GM21529 (cell line): ENCODE data around the gene OPA3.

Experiments used
- ATAC-seq: cut with Tn5 transposase; IDR thresholded peaks from one replicate; pipeline ENCODE4 v1.9.1; 2021; ENCODE audit not compliant: unreplicated experiment

OPA3 gene

DNA sequence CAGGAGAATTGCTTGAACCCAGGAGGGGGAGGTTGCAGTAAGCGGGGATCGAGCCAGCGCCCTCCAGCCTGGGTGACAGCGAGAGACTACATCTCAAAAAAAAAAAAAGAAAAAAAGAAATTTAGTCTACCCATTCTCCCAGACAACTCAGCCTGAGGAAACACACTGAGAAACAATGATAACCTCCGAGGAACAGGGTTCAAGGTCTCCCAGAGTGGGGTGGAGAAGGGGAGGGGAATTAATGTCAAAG is 78.7 kb downstream of the OPA3 start:
- no peak for ATAC-seq

DNA sequence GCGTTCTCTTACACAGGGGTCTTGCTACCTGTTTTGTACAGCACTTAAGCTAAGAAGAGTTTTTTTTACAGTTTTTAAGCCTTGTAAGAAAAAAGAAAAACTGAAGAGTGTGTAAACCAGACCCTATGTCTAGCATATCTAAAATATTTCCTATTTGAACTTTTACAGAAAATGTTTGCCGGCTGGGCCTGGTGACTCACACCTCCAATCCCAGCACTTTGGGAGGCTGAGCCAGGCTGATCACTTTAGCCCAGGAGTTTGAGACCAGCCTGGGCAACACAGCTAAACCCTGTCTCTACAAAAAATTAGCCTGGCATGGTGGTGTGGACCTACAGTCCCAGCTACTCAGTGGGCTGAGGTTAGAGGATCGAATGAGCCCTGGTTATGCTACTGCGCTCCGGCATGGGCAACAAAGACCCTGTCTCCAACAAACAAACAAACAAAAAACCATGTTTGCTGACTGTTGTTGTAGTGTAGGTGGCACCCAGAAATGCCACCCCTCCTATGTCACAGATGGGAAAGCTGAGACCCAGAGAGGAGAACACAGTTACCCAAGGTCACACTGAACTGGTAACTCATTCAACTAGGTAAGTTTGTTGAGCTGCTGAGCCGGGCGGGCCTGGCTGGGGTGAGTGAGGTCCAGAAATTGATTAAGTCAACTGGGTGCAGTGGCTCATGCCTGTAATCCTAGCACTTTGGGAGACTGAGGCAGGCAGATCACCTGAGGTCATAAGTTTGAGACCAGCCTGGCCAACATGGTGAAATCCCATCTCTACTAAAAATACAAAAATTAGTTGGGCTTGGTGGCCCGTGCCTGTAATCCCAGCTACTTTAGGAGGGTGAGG is 79.2 kb downstream of the OPA3 start:
- no peak for ATAC-seq

DNA sequence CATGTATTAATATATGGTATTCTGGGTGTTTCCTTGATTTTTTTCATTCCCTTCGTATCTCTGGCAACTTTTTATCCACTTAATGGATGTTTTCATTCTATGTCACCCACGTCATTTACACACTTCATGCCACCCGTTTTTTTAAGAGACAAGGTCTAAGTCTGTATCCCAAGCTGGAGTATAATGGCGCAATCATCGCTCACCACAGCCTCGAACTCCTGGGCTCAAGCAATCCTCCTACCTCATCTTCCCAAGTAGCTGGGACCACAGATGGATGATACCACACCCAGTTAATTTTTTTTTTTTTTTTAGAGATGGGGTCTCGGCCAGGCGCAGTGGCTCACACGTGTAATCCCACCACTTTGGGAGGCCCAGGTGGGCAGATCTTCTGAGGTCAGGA is 80.7 kb downstream of the OPA3 start:
- no peak for ATAC-seq

DNA sequence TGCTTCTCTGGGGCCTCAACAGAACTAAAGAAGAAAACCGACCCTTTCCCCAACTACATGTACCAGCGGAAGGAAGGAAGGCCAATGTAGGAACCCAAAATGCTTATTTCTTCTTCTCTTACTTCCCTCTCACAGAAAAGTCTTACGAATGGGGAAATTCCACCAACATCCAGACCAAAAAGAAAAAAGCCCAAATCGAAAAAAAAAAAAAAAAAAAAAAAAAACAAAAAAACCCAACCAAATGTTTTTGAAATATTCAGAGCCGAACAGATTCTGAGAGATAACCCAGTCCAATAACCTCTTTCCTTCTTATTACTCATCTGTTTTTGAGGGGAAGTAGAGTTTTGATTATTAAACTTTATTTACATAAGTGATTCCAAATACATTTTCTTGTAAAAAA is 82.5 kb downstream of the OPA3 start:
- no peak for ATAC-seq

DNA sequence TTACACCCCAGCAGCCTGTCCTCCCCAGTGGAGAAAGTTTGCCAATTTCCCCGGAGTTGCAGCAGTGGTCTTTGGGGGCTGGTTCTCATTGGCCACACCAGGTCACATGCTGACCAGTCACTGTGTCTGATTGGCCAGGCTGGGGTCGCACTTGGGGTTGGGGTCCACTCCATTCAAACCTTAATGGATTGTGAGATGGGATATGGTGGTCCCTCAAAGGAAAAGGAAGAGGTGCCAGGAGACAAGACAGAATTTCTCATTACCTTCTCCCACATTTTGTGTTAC is 82.9 kb downstream of the OPA3 start:
- ATAC-seq: no peak

DNA sequence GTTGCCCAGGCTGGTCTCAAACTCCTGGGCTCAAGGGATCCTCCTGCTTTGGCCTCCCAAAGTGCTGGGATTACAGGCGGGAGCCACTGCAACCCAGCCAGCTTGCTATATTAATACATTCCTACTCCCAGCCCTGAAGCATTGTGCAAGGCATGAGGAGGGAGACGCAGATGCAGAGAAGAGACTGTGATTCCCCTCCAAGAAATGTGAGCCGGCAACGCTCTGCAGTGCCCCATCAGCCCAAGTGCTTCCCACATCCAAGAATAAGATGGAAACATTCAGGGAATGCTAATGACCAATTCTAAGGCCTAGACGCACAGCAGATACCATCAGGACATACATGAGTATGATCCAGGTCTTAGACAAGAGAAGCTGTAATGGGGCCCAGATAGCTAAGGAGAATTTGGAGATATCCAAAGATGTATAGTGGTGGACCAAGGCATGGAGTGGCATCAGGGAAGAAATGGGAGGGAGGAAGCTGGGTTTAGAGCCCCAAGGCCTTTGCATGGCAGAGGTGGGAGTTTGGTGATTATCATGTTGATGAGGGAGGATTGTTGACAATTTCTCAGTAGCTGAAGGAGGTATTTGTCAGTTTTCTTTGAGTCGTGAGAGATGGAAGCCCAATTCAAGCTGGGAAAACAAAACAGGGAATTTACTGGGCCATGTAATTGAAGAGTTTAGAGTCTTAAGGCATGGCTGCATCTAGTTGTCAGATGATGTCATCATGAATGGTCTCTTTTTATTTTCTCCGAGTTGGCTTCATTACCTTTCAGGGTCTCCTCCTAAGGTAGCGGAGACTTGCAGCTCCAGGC is 83.5 kb downstream of the OPA3 start:
- no peak for ATAC-seq

GRCh38 chr19:45499196-45500180 is 85.1 kb downstream of the OPA3 start:
- ATAC-seq: no peak

- no peak for ATAC-seq
These were observed 86.0 kb downstream of the OPA3 start, which contains the start of gene PPM1N for GRCh38 chr19:45498411-45499195. PPM1N (plus strand) TSS chr19:45498443; CDS start chr19:45498473, 30 bp downstream.

DNA sequence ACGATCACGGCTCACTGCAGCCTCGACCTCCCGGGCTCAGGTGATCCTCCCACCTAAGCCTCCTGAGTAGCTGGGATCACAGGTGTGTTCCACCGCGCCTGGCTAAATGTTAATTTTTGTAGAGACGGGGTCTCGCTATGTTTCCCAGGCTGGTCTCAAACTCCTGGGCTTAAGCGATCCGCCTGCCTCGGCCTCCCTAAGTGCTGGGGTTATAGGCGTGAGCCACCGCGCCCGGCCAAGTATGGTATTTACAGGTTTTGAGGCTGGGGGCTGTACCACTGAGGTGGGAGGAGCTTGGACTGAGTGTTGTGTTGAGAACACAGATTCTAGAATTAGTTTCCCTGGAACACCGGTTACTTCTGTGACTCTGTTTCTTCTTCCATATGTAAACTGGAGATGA is 86.8 kb downstream of the OPA3 start:
- no peak for ATAC-seq

DNA sequence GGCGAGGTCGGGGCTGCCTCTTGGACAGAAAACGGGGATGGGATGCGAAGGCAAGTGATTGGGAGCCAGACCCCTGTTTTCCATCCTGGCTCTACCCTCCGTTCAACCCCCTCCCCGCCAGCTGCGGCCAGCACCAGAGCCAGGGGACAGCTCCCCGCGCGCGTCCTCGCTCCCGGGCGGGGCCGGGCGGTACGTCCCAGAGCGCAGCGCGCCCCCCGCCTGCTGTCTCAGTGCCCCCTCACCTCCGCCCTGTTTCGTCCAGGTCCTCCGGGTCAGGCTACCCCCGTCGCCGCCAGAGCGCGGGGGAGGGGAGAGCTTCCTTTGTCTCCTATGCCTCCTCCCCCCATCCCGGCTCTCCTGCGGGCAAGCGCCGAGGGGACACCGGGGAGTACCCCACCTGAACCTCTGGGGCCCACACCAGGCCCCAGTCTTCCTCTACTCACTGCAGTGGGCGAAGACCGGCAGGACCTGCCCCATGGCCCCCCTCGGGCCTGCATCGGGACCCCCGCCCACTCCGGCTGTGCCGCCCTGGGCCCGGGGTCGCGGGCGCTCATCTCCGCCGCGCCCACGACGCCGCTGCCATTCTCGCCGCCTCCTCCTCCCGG is 88.2 kb downstream of the OPA3 start:
- peak; percentile 10 for ATAC-seq

GRCh38 chr19:45495178-45495577 is 89.4 kb downstream of the OPA3 start:
- ATAC-seq: no peak

DNA sequence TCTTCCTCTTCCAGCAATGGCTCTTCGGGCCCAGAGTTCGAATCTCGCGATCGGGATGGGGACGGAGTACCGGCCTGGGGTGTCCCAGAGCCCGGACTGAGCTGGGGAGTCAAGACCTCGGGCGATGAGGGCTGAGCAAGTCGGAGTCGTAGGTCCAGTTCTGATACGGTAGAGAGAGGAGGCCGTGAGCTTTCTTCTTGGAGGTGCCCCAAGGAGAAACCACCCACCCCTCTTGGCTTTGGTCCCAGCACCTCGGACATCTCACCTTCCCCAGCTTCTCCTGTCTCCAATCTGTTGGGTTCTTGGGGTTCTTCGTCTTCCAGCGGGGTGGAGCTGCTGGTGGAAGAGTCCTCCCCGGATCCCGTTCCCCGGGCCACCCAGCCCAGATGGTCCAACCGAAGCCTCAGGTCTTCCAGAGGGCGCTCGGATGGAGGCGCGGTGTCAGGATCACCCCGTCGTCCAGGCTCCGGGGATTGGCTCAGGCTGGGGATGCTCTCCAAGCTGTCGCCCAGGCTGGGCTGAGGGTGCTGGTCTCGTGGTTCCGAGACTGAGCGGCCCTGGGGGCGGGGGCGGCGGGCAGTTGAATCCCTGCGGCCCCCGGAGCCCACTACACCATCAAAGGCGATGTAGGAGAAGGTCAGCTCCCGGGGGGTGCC is 90.2 kb downstream of the OPA3 start:
- ATAC-seq: no peak

- ATAC-seq: peak; percentile 35
These were observed 91.8 kb downstream of the OPA3 start for GRCh38 chr19:45492627-45493470.

GRCh38 chr19:45492137-45492626 is 92.4 kb downstream of the OPA3 start:
- ATAC-seq: no peak

DNA sequence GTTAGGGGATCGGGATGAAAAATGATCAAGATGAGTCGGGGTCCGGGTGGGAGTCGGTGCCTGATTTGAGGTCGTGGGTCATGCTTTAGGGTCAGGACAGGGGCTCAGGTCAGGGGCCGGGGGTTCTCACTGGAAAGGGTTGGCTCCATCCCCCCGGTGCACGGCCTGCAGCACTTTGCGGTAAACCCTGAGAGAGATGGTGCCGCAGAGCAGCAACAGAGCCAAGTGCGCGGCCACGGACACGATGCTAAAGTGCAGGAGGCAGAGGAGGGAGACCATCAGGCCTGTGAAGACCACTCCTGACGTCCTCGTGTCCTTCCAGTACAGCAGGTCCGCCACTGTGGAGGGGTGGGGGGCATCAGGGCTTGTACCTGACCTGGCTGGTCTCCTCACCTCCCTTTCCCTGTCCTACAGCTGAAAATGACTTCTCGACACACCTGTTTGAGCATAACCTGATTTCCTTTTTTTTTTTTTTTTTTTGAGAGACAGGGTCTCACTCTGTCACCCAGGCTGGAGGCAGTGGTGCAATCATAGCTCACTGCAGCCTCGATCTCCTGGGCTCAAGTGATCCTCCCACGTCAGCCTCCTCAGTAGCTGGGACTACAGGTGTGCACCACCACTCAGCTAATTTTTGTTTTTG is 95.3 kb downstream of the OPA3 start:
- no peak for ATAC-seq

- ATAC-seq: no peak
These were observed 95.9 kb downstream of the OPA3 start for GRCh38 chr19:45488708-45489107.

DNA sequence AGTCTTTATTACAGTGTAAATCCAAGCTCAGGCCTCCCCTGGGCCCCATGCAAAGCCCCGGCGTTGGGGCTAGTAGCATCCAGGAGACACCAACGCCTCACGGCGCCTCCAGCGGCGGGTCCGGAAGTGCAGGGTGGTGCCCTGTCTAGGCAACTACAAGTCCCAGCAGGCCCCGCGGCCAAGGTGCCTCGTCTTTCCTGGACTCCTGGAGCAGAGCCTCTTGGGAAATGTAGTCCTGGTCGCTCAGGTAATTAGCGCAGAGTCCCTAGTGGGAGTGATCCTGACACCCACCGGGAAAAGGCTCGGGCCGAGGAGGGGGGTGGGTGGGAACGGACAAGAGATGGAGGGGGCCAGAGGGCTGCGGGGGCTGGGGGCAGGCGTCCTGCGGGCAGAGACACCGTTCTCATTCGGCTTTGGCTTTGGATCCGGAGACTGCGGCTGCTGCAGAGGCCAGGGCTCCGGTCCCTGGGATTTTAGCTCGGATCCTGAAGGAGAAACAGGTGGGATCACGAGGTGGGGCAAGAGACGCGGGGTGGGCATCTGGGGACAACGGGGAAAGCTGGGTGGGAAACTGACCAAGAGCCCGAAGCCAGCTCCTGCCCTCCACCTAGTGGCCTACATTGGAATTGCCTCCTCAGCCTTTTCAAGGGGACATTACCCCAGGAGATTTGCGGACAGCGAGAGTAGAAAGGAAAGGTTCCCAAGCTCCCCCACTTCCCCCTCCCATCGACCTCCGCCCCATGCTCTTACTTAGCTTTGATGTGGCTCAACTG is 99.1 kb downstream of the OPA3 start:
- ATAC-seq: peak; percentile 88
